Stimulated activated CD4-positive, alpha-beta T cell treated with anti-CD3 and anti-CD28 coated beads, Interleukin-15, amount 100 ng/mL, for 24 hours (primary cell): ENCODE results near the gene SLAIN2.

ENCODE experiments used
- DNase-seq: peaks from one replicate; pipeline ENCODE4 v3.0.0-alpha.2; 2020

Gene SLAIN2

DNA sequence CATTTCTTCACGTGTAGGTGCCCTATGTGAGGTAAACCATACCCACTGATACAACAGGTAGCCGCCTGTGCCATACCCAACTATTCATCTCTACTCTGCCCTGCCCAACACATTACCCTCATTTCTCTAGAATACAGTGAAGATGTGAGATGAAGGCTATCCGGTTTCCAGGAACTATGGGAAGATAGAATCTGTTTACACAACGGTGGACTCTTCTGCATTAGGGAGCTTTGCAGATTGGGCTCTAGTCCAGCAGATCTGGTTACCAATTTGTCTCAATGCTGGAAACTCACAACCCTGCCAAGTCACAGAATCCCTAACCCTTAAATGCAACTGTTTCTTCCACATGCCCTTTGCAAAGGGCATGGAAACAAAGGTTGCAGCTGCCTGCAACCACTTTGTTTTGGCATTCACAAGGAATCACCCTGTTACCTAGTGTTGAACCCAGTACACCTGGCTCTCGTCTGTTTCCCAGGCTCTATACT lies 6.4 kb upstream of the SLAIN2 start:
- DNase-seq, result no peak

DNA sequence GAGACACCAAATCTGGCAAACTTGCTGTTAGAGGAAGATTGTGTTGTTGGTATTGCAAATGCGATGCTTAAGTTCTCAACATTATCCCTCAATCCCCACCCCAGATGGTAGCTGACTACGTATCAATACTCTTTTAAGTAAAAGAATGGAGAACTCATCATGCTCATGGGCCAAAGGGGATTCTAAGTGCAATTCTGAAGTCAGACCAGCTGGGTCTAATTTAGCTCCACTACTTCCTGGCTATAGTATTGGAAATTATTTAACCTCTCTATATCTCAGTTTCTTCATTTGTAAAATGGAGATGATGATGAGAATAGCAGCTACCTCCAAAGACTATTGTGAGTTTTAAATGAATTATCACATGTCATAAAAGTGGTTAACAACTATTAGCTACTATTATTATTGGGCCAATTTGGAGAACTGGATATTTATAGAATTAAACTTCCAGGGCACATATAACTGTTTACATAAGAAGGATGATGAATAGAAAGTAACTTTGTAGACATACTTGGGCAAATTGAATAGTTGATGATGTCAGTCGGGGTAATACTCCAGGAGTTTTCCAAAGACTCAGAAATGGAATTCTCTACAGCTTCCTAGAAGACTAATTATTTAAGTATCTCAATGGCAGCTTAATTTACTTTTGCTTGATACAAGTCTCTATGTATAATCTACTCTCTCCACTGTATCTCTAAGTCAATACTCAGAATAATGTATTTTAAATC lies 5.0 kb upstream of the SLAIN2 start:
- DNase-seq, result no peak

DNA sequence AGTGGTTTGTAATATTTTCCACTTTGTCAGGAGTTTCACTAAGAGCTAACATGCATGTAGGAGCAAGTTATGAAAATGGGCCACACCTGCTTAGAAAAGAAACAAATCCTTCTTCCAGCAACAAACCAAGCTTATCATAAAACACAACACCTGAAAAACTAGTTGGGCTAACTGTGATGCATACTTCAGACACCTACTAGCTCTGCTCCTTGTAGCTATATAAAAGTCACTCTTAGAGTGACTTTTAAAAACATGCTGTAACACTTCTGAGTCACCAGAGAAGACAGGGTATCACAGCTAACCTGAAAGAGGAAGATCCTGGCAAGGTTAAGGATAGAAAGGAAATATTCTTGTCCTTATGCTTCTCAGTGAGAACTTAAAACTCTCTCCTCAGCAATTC lies 3.6 kb upstream of the SLAIN2 start:
- DNase-seq, result no peak

DNA sequence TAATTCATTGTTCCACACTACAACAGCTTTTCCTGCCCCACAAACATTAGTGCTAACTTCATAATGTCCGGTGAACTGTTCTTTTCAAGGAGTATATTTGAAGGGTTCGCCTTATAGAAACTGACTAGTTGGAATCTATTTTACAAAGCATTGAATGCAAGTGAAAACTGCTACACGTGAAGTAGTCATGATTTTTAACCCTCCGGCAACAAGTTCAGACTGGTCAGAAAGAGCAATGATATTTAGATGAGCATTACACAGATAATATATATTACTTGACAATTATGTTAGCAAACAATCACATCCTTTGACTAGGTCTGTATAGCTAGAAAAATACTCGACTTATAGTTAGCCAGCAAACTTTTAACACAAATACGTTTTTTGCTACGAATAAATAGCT lies 1.7 kb upstream of the SLAIN2 start:
- DNase-seq, result no peak

DNA sequence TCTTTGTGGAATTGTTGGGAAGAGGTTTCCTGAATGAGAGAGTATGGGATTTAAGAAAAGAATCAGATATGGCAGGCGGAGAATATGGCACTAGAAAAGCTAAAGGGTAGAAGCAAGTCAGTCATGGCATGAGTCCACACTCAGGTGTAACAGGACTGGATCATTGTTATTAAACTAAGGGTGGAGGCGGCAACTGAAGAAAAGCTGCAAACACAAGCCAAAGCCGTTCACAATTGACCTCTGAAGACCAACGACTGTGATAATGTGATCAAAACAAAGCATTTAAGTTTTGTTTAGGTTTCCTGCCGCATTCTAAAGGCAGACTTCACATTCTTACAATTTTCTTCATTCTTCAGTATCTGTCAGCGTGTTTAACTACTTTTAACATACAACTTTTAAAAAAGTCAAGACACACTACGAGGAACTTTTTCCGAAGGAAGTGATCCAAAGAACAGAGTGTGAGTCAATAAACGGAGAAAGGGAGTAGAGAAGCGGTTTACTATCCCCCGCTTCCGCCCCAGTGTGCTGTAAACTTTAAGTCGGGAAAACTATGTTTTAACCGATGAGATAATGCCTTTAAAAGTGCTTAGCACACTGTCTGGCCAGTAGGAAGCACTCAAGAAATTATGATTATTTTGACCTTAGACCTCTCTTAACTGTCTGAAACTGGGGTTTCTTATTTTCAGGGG lies 909 bp upstream of the SLAIN2 start:
- peak; percentile 34 for DNase-seq

DNA sequence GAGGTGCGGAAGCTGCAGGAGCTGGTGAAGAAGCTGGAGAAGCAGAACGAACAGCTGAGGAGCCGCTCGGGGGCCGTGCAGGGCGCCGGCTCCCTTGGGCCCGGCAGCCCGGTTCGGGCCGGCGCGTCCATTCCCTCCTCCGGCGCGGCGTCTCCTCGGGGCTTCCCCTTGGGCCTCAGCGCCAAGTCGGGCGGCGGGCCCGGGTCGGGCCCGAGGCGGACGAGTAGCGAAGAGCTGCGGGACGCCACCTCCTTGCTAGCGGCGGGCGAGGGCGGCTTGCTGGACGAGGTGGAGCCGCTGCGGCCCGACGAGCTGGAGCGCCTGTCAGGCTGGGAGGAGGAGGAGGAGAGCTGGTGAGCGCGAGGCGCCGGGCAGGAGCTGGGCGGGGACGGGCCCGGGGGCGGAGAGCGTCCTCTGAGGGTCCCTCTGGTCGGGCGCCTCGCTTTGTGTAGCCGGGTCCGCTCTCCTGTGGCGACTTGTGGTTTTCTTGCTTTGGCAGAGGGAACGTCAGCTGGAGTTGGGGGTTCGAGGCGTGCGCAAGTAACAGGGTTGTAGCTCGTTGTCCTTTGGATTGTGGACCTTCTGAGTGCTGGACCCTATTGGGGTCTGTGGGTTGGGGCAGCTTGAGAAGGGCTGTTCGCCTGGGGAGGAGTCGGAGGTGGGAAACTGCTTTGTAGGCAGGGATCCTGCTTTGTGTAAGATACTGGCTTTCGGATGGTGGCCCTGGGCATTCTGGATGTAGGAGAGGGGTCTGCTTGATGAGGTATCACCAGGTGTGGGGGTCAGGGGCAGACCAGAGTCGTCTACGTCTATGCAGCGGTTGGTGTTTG lies 662 bp downstream of the SLAIN2 start:
- peak; percentile 59 for DNase-seq

DNA sequence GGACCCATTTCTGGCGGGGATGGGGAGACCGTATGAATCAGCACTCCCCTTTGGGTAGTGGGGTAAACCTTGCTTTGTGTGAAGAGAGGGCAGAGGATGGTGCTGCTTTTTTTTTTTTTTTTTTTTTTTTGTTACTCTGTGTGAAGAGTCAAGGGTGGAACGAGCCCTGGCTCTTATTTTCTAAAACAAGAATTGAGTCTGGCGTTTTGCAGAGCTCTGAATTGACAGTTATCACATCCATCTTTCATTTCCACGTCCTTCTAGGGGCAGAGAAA lies 1.2 kb downstream of the SLAIN2 start:
- no peak for DNase-seq

DNA sequence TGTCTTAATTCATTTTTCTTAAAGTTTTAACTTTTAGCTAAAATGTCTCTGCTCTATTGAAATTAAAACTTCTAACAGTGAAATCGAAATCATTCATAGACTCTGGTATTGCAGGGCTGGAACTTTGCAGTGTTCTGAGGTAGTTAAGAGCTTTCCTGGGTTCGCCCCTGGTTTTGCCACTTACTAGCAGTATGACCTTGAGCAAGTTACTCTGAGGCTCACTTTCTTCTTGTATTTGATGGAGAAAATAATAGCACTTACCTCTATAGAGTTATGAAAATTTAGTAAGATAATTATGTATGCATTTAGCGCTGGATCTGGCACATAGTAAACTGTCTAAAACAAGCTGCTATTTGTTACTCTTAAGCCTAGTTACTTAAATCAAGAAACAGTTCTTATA lies 1.7 kb downstream of the SLAIN2 start:
- peak; percentile 12 for DNase-seq

DNA sequence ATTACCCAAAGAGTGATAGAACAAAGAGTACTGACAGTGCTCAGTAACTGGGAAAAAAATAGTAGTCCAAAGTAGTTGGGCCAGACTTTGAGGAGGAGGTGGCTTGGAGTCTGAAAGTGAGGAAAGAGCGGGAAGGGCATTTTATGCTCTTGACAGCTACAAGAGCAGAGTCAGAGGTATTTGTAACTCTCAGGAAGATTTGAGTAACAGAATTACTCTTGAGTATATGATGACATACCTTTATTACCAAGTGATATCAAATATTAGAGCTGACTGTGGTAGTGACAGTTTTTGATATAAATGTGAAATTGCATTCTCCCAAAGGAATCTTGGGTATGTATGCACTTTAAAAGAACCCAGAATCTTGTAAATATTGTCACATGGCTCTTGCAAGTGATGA lies 2.2 kb downstream of the SLAIN2 start:
- DNase-seq, result no peak

DNA sequence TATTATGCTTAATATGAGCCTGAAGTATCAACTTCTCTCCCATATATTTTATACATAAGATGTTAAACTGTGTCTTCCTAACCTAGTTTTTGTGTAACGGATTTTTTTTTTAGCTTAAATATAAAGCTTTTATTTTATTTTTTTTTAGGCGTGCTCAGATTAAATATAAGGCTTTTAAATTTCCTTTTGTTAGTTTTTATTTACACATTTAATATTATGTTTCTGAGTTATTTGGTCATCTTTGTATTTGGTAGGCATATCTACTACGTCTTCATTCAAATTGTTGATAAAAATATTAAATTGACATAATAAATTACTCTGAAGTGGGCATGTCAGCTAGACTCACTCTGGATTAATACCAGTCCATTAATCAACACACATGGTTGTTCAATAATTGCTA lies 4.2 kb downstream of the SLAIN2 start:
- no peak for DNase-seq

DNA sequence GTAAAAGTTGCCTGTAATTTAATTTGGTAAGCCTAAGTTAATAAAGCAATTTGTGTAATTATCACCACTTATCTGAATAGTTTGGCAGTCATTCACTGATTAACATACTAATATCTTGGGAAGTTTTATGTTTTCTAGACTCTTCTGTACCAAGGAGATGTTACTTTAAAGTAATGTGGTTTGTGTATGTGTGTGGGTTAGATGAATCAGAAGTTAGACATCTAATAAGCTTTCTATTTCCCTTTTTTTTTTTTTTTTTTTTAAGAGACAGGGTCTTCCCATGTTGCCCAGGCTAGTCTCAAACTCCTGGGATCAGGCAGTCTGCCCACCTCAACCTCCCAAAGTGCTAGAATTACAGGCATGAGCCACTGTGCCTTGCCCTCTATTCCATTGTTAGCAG lies 5.3 kb downstream of the SLAIN2 start:
- DNase-seq, result no peak

DNA sequence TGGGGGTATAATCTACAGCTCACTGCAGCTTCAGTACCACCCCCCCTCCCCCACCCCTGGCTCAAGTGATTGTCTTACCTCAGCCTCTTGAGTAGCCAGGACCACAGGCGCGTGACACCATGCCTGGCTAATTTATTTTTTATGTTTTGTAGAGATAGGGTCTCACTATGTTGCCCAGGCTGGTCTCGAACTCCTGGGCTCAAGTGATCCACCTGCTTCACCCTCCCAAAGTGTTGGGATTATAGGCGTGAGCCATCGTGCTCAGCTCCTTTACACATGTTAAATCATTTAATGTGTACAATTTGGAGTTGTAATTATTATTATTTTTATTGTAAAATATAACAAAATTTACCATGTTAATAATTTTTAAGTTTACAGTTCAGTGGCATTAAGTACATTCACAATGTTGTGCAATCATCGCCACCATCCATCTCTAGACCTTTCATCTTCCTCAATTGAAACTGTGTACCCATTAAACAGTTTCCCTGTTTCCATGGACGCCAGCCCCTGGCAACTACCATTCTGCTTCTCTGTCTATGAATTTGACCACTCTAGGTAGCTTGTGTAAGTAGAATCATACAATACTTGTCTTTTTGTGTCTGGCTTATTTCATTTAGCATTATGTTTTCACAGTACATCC lies 6.1 kb downstream of the SLAIN2 start:
- no peak for DNase-seq

DNA sequence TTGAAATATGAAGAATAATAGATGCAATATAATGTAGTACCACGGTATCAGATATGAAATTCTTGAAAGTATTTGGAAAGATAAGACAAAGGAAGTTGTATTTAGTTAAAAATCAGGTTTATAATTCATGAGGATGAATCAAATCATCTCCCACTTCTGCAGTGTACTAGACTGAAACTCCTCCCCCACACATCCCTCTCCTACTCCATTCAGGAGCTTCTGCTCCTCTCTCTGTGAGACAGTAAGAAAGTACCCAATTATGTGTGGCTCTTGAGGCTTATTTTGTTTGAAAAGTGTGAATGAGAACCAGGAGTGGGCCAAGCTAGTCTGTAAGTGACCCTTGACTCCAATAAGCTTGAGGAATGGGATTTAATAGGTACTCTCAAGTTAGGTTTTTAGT lies 9.5 kb downstream of the SLAIN2 start:
- DNase-seq, result no peak

DNA sequence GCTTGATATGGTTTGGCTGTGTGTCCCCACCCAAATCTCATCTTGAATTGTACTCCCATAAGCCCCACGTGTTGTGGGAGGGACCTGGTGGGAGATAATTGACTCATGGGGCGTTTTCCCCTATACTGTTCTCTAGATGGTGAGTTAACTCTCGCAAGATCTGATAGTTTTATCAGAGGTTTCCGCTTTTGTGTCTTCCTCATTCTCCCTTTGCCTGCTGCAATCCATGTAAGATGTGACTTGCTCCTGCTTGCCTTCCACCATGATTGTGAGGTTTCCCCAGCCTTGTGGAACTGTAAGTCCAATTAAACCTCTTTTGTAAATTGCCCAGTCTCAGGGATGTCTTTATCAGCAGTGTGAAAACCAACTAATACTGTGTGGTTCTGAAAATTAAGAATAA lies 11.5 kb downstream of the SLAIN2 start:
- DNase-seq, result no peak

DNA sequence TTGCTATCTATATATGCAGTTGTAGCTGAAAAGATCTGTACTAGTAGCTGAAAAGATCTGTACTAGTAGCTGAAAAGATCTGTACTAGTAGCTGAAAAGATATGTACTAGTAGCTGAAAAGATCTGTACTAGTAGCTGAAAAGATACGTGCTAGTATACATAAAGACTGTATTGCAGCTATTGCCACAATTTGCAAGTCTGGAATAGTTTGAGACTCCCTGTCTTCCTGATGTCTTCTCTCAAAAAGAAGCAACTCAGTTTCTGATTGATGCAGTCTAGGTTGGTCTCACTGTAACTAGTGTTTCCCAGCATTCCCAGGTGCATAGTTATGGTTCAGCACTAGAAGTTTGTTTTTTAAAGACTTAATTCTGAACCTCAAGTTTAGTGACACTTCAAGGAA lies 15.0 kb downstream of the SLAIN2 start:
- no peak for DNase-seq

DNA sequence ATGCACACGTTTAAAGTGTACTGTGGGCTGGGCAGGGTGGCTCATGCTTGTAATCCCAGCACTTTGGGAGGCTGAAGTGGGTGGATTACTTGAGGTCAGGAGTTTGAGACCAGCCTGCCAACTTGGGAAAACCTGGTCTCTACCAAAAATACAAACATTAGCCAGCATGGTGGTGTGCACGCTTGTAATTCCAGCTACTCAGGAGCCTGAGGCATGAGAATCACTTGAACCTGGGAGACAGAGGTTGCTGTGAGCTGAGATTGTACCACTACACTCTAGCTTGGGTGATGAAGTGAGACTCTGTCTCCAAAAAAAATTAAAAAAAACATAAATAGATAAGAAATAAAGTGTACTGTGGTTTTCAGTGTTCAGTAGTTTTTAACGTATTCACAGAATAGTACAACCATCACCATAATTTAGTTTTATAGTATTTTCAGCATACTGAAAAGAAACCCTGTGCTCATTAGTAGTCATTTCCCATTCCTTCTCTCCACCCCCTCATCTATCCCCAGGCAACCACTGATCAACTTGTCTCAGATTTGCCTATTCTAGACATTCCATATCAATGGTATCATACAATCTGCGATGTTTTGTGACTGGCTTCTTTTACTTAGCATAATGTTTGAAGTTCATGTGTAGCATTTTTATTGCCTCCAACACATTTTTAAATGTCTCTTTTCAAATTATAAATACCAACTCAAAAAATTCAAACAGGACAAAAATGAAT lies 19.1 kb downstream of the SLAIN2 start:
- no peak for DNase-seq

DNA sequence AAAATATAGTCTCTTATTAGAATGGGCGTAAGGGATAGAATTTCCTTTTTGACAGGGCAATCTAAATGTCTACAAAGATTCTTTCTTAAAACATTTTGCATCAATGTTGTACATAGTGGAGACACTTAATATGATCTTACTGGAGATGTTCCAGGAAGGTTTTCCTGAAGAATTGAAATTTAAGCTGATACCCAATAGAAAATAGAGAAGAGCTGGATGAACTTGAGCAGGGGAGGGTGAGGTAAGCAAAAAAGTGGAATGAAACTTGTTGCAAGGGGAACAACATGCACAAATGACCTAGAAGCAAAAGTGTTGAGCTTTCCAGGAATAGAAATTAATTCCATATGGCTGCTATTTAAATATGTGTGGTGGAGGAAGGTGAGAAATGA lies 19.7 kb downstream of the SLAIN2 start:
- no peak for DNase-seq

DNA sequence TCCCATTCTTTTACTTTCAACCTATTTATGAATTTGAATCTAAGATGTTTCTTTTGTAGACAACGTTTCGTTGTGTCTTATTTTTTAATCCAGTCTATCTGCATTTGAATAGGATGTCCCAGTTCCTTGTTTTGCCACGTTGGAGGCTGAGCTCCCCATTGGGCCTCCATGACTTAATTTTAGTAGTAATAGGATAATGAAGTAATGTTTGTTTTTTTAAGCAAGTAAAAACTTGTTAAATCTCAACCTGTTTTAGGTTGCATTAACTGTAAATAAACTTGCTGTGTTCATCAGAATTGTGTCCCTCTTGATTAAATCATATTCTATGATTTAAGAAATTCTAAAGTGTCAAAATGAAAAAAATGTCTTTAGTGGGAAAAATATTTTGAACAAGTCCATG lies 25.3 kb downstream of the SLAIN2 start:
- no peak for DNase-seq

DNA sequence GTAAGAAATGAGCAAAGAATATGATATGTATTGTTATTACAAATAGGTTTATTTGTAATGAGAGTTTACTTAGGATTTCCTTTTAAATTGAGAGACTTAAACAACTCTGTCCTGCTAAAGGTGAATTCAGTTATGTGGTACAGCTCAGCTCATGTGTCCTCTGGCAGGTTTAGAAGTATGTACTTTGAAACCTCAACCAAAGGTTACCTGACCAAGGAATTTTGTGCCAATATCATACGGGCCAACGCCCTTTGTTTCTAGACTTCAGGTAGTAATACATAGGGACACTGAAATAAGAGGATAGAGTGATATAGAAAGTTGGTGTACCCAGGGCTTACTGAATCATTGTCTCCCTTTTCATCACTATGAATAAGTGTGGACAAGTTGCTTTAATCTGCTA lies 25.7 kb downstream of the SLAIN2 start:
- DNase-seq, result no peak

DNA sequence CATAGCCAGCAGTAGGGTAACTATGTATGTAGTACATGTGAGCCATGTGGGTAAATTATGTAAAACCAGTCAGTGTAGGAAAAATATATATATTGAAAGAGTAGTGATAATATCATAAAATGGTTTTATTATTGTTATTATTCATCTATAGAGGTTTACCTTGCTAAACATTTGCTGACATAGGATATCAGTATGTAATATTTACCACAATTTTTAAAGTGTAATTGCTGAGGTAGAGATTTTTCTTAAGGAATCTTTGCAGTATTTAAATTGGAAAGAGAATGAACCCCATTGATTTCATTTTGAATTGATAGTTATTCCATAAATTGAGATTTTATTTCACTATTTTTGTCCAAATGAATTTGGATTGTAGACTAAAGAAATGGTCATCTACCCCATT lies 27.1 kb downstream of the SLAIN2 start:
- DNase-seq, result no peak

DNA sequence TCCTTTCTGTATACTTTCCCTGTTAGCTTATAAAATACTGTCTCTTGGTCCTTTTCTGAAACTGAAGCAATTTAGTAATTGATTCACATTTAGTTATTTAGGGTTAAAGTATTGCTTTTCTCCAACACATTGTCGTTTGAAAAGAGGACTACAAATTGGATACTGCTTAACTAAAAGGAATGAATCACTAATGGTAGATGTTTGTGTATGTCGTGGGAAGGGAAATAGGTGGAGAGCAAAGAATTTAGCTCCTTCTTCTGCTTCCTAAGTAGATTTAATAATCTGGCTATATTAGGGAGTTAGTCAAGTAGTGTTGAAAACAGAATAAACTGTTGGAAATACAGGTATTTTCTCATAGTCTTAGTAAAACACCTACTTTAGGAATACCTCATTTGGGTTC lies 27.9 kb downstream of the SLAIN2 start:
- DNase-seq, result no peak

DNA sequence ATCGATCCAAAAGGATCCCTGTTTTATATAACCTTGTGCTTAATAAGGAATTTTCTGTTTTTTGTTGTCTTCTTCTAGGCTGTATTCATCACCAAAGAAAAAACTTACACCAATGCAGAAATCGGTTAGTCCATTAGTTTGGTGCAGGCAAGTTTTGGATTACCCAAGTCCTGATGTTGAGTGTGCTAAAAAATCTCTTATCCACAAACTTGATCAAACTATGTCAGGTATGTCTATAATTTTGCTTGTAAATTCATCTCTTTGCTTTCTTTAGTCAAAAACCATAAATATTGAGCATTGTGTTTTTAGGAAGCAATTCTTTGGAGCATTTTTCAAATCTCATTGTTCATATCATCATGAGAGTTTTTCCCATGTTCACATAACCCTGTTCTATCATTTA lies 28.4 kb downstream of the SLAIN2 start:
- no peak for DNase-seq
